GM12864 (cell line): Measurements from ENCODE around the gene SNORC.

Experiments
- DNase-seq: peaks from one replicate; pipeline ENCODE4 v3.0.0-alpha.2; 2011; ENCODE audit warnings: low read depth
- H3K4me3 ChIP-seq: 2 replicates; pipeline ENCODE4 v1.5.1; 2011; ENCODE audit warnings: mild to moderate bottlenecking, low read depth, low read length, control low read depth
- TF ChIP-seq, protein P1 (sequence below): IDR thresholded peaks from 2 replicates; pipeline ENCODE4 v1.5.1; 2011; ENCODE audit warnings: low read depth, mild to moderate bottlenecking, moderate library complexity, low read length, control low read depth, inconsistent platforms; ENCODE audit errors: missing control alignments

SNORC gene

DNA sequence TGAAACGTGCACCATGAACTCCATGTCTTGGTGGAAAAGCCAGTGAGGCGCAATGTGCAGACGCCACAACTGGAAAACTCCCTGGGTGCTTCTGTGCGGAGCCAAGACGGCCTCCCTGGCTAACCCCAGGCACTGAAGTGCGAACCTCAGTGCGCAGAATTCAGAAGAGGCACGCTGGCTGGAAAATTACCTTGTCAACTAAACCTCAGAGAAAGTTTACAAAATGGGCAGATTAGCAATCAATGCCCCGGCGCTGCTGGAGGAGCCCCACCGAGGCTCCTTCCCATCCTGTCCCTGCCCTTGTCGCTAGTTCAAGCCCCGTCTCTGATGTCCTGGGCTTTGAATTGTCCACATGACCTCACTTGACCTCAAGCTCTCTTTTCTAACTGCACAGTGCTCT, 22.2 kb downstream of the SNORC start:
- H3K4me3 ChIP-seq = no peak overlapping the region
- TF ChIP-seq, protein P1, sequence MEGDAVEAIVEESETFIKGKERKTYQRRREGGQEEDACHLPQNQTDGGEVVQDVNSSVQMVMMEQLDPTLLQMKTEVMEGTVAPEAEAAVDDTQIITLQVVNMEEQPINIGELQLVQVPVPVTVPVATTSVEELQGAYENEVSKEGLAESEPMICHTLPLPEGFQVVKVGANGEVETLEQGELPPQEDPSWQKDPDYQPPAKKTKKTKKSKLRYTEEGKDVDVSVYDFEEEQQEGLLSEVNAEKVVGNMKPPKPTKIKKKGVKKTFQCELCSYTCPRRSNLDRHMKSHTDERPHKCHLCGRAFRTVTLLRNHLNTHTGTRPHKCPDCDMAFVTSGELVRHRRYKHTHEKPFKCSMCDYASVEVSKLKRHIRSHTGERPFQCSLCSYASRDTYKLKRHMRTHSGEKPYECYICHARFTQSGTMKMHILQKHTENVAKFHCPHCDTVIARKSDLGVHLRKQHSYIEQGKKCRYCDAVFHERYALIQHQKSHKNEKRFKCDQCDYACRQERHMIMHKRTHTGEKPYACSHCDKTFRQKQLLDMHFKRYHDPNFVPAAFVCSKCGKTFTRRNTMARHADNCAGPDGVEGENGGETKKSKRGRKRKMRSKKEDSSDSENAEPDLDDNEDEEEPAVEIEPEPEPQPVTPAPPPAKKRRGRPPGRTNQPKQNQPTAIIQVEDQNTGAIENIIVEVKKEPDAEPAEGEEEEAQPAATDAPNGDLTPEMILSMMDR = no peak
- no peak for DNase-seq

DNA sequence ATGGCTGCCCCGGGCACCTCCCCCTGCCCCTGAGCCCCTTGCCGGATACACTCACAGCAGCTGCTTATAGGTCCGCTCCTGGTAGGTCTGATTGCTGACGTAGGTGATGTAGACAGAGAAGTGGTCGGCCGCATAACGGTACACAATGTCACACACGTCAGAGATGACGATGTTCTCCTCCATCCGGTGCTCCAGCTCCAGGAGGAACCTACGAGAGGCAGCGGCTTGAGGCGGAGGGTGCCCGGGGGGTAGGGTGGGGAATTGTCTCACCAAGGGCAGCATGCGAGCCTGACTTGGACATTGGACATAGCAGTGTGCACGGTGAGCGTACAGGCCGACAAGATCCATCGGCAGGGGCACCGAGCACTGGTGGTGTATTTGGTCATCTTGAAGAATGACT, 22.8 kb downstream of the SNORC start:
- H3K4me3 ChIP-seq = no peak overlapping the region
- no peak for DNase-seq
- TF ChIP-seq, protein P1 = no peak

DNA sequence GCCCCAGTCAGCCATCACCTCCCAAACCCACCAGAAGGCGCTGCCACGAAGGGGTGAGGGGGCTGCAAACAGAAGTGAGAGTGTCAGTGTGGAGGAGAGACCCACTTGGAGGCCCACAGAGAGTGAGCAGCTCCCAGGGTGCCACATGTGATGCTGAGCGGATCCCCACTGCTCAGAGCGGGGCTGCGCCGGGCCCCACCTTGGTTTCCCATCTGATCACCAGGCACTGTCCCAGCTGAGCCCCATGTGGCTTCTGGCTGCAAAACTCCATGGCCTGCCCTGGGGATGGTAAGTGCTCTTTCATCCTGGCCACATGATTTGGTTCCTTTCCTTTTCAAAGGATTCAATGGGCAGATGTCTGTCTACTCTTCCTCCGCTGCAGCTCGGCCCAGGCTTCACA, 23.8 kb downstream of the SNORC start:
- TF ChIP-seq, protein P1 = no peak
- no peak overlapping the region for H3K4me3 ChIP-seq
- DNase-seq = no peak

DNA sequence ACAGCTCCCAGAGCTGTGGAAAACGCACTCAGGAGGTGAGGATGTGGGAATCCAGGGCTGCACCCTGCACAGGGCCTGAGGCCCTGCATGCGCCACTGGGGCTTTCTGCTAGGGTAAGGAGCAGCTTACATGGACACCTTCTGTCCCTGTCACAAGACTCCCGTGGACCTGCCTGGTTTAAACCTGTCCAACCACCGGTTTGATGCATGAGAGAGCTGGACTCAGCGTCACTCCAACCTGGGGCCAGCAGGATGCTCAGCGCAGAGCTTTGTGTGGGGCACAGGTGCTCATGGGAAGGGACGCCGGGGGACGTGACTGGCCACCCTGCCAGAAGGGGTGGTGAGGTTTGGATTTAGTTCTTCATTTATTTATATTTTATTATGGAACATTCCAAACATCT, 24.2 kb downstream of the SNORC start:
- DNase-seq = no peak
- H3K4me3 ChIP-seq = no peak overlapping the region
- TF ChIP-seq, protein P1 = no peak

DNA sequence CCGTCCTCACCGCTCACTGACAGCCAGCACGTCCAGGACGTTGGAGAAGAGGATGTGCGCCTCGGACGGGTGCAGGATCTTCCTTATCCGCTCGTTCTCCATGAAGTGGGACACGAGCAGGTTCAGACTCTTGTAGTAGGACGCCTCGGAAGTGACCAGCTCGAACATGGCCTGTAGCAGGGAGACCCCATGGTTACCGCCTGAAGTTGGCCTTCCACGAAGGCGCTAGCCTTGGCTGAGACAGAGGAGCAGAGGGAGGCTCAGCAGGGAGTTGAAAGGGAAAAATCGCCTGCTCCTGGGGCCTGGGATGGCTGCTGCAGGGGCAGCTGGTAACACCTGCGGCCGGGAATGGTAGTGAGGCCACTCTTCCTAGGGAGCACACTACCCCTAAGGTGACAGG, 24.7 kb downstream of the SNORC start:
- TF ChIP-seq, protein P1 = no peak
- DNase-seq = no peak

DNA sequence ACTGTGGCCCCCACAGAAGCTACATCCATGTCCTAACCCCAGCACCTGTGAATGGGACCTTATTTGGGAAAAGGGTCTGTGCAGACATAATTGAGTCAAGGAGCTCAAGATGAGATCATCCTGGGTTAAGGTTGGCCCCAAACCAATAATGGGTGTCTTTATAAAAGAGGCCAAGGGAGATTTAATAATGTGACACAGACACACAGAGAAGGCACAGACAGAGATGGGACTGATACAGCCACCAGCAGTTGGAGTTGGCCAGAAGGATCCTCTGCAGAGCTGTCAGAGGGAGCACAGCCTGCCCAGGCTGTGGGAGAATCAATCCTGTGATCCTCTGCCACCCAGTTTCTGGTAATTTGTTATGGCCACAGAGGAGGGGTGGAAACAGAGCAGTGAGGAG, 26.0 kb downstream of the SNORC start:
- H3K4me3 ChIP-seq = no peak overlapping the region
- TF ChIP-seq, protein P1 = no peak
- no peak for DNase-seq

More for the DNA sequence above, 24.7 kb downstream of the SNORC start:
- no peak overlapping the region for H3K4me3 ChIP-seq

DNA sequence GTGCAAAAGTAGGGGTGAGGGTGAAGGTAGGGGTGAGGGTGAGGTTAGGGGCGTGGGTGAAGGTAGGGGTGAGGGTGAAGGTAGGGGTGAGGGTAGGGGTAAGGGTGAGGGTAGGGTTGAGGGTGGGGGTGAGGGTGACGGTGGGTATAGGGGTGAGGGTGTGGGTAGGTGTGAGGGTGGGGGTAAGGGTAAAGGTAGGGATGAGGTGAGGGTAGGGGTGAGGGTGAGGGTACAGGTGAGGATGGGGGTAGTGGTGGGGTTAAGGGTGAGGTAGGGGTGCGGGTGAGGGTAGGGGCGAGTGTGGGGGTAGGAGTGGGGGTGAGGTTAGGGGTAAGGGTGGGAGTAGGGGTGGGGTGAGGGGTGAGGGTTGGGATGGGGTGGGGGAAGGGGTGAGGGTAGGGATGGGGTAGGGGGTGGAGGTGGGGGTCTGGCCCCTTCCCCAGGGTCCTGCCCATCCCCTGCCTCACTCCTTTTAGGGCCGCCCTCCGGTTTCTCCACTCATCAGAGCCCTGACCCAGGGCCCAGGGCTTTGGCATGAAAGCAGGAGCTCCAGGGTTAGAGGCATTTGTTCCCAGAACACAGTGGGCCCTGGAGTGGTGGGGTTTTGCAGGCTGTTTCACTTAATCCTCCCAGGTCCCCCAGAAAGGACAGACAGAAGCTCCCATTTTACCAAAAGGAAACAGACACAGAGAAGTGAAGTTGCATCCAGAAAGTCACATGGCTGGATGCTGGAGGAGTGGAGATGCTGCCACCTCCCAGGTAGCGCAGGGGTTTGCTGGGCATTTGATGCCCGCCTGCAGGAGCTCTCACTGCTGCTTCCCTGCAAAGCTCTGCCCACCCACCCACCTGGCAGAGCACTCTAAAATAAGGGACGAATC, 26.9 kb downstream of the SNORC start:
- TF ChIP-seq, protein P1 = no peak
- DNase-seq = no peak
- no peak overlapping the region for H3K4me3 ChIP-seq
